ENCODE measurements around the gene TNNI3K. TPM values are rescaled to one million over a fixed set of nuclear protein-coding genes. Genes with fewer than 3 reads are reported as not detected.

Gene TNNI3K
- total RNA-seq, 2 donors from 2014 or later, result 0.45 to 0.98 TPM

GRCh38 chr1:74591949-74592348 lies 356.8 kb downstream of the TNNI3K start:
- Mint-ChIP-seq H3K36me3 (no peaks in the 10 kb centered on the region), H3K27ac (no peak overlapping the region), H3K9me3 (no peaks in the 10 kb centered on the region)
- no peak for ATAC-seq
- no peak for DNase-seq (ENCODE audit: low spot score in 2 of 2)

GRCh38 chr1:74592580-74593355 lies 357.6 kb downstream of the TNNI3K start:
- Mint-ChIP-seq H3K9me3 (no peaks in the 10 kb centered on the region), H3K27ac (no peak overlapping the region), H3K36me3 (no peaks in the 10 kb centered on the region)
- ATAC-seq (no peak), DNase-seq (ENCODE audit: low spot score in 2 of 2) (no peak)

Other genes starting within 250 kb of the TNNI3K start
- gene LRRIQ3, start 37.2 kb upstream of the TNNI3K start, total RNA-seq, result 1 to 10 TPM; 1.5 to 1.6 TPM
- 10 to 100 TPM; 10.7 to 15.3 TPM for gene FPGT, start 37.1 kb upstream of the TNNI3K start, total RNA-seq